GM12872 (cell line): ENCODE data around the gene ADGRD2.

Source experiments
- CTCF ChIP-seq: IDR thresholded peaks from 3 replicates; pipeline ENCODE4 v1.5.1; 2011; ENCODE audit warnings: low read depth, mild to moderate bottlenecking, low read length, moderate library complexity; ENCODE audit not compliant: insufficient read depth

ADGRD2 gene

GRCh38 chr9:124471761-124472160 lies 21.5 kb downstream of the ADGRD2 start:
- no peak for TF ChIP-seq CTCF

GRCh38 chr9:124472770-124473169 lies 22.5 kb downstream of the ADGRD2 start:
- no peak for TF ChIP-seq CTCF

GRCh38 chr9:124473310-124473709 lies 23.1 kb downstream of the ADGRD2 start:
- TF ChIP-seq CTCF = no peak

- TF ChIP-seq CTCF = no peak
These were observed 23.9 kb downstream of the ADGRD2 start for GRCh38 chr9:124474151-124474550.

- no peak for TF ChIP-seq CTCF
These were observed 25.1 kb downstream of the ADGRD2 start for GRCh38 chr9:124475158-124475867.

GRCh38 chr9:124475868-124476690 lies 25.8 kb downstream of the ADGRD2 start:
- TF ChIP-seq CTCF = no peak

GRCh38 chr9:124477211-124477647 lies 27.0 kb downstream of the ADGRD2 start:
- no peak for TF ChIP-seq CTCF
